ENCODE results near the gene PECR. TPM values are rescaled to one million over a fixed set of nuclear protein-coding genes. Genes with fewer than 3 reads are reported as not detected.

Gene PECR
- total RNA-seq (ENCODE audit: low replicate concordance) = 13.9 and 19.0 TPM in 2 replicates
- long read RNA-seq, transcript PECR-201 (8 exons, 1,853 nt) = major isoform, 82 of 91 reads
- long read RNA-seq, partial matches to known transcripts = 2 of 91 reads
- long read RNA-seq, other reads (novel, unspliced or antisense) = 7 of 91 reads

DNA sequence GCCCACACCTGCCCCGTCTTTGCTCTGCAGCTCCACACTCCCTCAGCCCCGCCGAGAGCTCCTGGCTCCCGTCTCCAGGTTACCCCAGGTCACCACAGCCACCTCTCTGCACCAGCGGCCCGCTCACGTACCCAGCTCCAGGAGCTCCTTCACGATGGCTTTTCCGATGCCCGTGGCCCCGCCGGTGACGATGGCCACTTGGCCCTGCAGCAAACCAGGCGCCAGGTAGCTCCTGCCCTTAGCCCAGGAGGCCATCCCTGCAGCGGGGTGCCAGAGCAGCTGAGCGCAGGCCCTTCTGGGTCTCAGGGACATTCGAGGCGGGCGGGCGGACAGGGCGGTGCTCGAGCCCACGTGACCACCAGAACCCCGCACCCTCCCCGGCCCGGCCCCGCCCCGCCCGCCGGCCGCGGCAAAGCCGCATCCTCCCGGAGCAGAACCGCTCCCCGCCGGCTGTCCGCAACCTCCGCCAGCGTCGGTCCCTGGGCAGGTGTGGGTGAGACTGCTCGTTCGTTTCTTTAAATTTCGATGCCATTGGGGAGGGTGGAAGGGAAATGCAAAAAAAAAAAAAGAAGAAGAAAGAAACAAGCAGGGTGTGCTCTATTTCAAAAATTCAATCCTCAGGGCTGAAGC lies at the start of gene PECR, which contains the start of gene TMEM169:
Gene PECR (minus strand): TSS at position 323 of the 630 bp plus-strand sequence. CDS start 68 bp downstream, at position 255.
Gene TMEM169 (plus strand): TSS at position 433 of the 630 bp plus-strand sequence. CDS start 14,045 bp downstream, outside the sequence.
- Mint-ChIP-seq H3K27me3 (no peaks in the 10 kb centered on the region), H3K9me3 (no peaks in the 10 kb centered on the region), H3K36me3 (peaks cover 2% of the 10 kb centered on the region), H3K4me1 (ENCODE audit: unreplicated experiment) (peaks cover 32% of the 10 kb centered on the region), H3K4me3 (peak within 1 kb of the TSS; percentile 89), H3K27ac (peak within 1 kb of the TSS; percentile 64)
- peak; percentile 14 for TF ChIP-seq CTCF (conservative IDR thresholded peaks at IDR 0.05)
- peak; percentile 81 for DNase-seq (ENCODE audit: extremely low spot score, unreplicated experiment)

DNA sequence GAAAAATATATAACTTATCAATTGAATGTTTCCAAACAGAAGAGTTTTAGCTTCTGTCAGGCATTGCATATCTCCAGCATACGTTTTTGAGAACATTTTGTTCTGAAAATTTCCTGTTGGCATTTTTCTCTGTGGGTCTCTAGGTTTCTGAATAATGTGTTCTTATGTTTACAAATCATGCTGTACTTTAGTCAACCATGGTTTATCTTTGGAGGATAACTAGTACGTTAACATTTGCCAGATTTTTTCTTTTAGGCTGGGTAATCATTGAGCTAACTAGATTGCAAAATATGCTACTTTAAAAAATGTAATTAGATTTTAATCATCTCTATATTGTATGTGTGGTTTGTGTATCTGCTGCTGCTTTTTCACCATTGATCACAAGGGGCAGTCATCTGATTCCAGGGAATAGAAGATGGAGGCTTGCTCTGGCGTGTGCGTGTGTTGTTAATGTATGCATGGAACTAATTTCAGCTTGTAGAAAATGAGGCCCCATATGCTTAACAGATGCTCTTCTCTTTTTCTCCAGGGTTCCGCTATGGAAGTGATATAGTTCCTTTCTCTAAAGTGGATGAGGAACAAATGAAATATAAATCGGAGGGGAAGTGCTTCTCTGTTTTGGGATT lies 48.9 kb upstream of the PECR start:
- no peak overlapping the region for H3K27ac Mint-ChIP-seq
- H3K27me3 Mint-ChIP-seq = no peaks in the 10 kb centered on the region
- no peak overlapping the region for H3K4me3 Mint-ChIP-seq
- no peaks in the 10 kb centered on the region for H3K9me3 Mint-ChIP-seq
- no peak for TF ChIP-seq CTCF (conservative IDR thresholded peaks at IDR 0.05)
- H3K36me3 Mint-ChIP-seq = peaks cover 55% of the 10 kb centered on the region
- no peak for DNase-seq (ENCODE audit: extremely low spot score, unreplicated experiment)
- no peaks in the 10 kb centered on the region for H3K4me1 Mint-ChIP-seq (ENCODE audit: unreplicated experiment)

GRCh38 chr2:216126943-216127342 lies 45.3 kb upstream of the PECR start:
- Mint-ChIP-seq H3K27me3 (no peaks in the 10 kb centered on the region), H3K9me3 (no peaks in the 10 kb centered on the region), H3K4me3 (no peak overlapping the region), H3K4me1 (ENCODE audit: unreplicated experiment) (no peaks in the 10 kb centered on the region), H3K27ac (no peak overlapping the region), H3K36me3 (peaks cover 46% of the 10 kb centered on the region)
- no peak for TF ChIP-seq CTCF (conservative IDR thresholded peaks at IDR 0.05)
- DNase-seq (ENCODE audit: extremely low spot score, unreplicated experiment) = no peak

- Mint-ChIP-seq H3K27ac (no peak overlapping the region), H3K27me3 (no peaks in the 10 kb centered on the region), H3K9me3 (no peaks in the 10 kb centered on the region), H3K4me1 (ENCODE audit: unreplicated experiment) (peaks cover 26% of the 10 kb centered on the region), H3K36me3 (peaks cover 56% of the 10 kb centered on the region), H3K4me3 (no peak overlapping the region)
- TF ChIP-seq CTCF (conservative IDR thresholded peaks at IDR 0.05) = no peak
- no peak for DNase-seq (ENCODE audit: extremely low spot score, unreplicated experiment)
Measured at GRCh38 chr2:216121255-216121654, 39.6 kb upstream of the PECR start.

DNA sequence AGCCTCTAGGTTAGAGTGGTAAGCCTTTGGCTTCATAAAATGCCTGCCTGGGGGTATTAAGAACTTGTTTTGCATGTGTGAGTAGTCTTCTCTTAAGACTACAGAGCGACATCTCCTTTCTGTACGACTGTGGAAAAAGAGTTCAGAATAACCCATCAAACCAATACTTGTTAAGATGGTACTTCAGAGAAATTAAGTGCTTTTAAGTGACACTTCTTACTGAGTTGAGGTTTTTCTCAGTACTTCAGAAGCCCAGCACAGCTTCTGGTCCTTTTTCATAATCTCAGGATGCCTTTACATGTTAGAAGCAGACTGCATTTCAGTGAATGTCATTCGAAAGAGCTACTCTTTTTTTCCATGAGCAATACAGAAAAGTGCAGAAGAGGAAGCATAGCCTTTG lies 38.4 kb upstream of the PECR start:
- Mint-ChIP-seq H3K4me3 (peak overlapping the region; percentile 16), H3K4me1 (ENCODE audit: unreplicated experiment) (peaks cover 31% of the 10 kb centered on the region), H3K9me3 (no peaks in the 10 kb centered on the region), H3K27me3 (no peaks in the 10 kb centered on the region), H3K36me3 (peaks cover 55% of the 10 kb centered on the region), H3K27ac (peak overlapping the region; percentile 68)
- DNase-seq (ENCODE audit: extremely low spot score, unreplicated experiment) = no peak
- no peak for TF ChIP-seq CTCF (conservative IDR thresholded peaks at IDR 0.05)
